H1 (cell line): ENCODE measurements around the gene MBD3.

ENCODE experiments used
- EP300 ChIP-seq, 2 experiments: IDR thresholded peaks; 1 replicate in 1 of 2; 2 replicates in 1 of 2; pipeline ENCODE4 v1.6.1; 2011 to 2012; ENCODE audit warnings: low read depth in 2 of 2, low read length in 2 of 2, mild to moderate bottlenecking in 2 of 2, borderline replicate concordance in 1 of 2, inconsistent platforms in 1 of 2, moderate library complexity in 1 of 2
- GTF2F1 ChIP-seq: IDR thresholded peaks from 2 replicates; pipeline ENCODE4 v1.6.1; 2012; ENCODE audit warnings: low read depth, low read length, improper control_type of control experiment, borderline replicate concordance
- POLR2A ChIP-seq, 2 experiments: IDR thresholded peaks; 1 replicate in 1 of 2; 2 replicates in 1 of 2; pipeline ENCODE4 v1.6.1; 2011; ENCODE audit warnings: low read depth in 2 of 2, low read length in 2 of 2, mild to moderate bottlenecking in 2 of 2; ENCODE audit errors: control extremely low read depth in 1 of 2
- SIN3A ChIP-seq, 2 experiments: IDR thresholded peaks in 1 of 2; conservative IDR thresholded peaks in 1 of 2; 2 replicates each; pipeline ENCODE4 v1.6.1; 2011 to 2012; ENCODE audit warnings: low read length in 2 of 2, improper control_type of control experiment in 1 of 2, low read depth in 1 of 2, mild to moderate bottlenecking in 1 of 2
- SRF ChIP-seq: IDR thresholded peaks from 2 replicates; pipeline ENCODE4 v1.6.1; 2011; ENCODE audit warnings: mild to moderate bottlenecking, low read depth, low read length, moderate library complexity
- TAF1 ChIP-seq: IDR thresholded peaks from 2 replicates; pipeline ENCODE4 v1.6.1; 2011; ENCODE audit warnings: mild to moderate bottlenecking, low read depth, low read length
- TF ChIP-seq, protein P1 (sequence below), 3 experiments: IDR thresholded peaks; 1 replicate in 2 of 3; 2 replicates in 1 of 3; pipeline versions ENCODE4 v1.5.1 to v1.6.1; 2011; ENCODE audit warnings: low read length in 3 of 3, mild to moderate bottlenecking in 3 of 3, inconsistent platforms in 2 of 3, low read depth in 1 of 3, moderate library complexity in 1 of 3; ENCODE audit not compliant: insufficient read depth in 1 of 3; ENCODE audit errors: control extremely low read depth in 1 of 3
- TF ChIP-seq, protein P2 (sequence below): IDR thresholded peaks from 2 replicates; pipeline ENCODE4 v1.6.1; 2012; ENCODE audit warnings: low read length, inconsistent platforms

DNA sequence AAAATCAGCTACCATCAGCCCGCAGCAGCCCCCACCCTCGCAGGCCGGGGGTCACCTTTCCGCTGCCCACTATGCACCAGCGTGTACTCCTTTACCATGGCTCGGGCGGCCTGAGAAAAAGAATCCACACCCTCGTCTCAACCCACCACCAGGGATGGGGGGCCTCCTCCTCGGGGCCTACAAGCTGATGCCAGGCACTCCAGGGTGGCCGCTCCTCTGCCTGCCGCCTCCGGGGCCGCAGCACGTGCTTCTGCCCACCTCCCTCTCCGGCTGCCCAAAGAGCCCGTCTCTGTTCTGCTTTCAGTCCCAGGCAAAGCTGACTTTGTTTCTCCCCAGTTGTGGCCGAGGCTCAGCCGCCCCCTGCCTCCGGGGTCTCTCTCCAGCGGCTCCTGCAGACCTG lies 13.4 kb downstream of the MBD3 start:
- TF ChIP-seq SIN3A (conservative IDR thresholded peaks at IDR 0.05 in 1 of 2, IDR thresholded peaks at IDR 0.05 in 1 of 2; ENCODE audit: low read depth in 1 of 2, low read length in 2 of 2) (no peak), GTF2F1 (no peak), TAF1 (no peak), POLR2A (IDR thresholded peaks at IDR 0.05; ENCODE audit: control extremely low read depth in 1 of 2, low read depth in 2 of 2, low read length in 2 of 2) (no peak), EP300 (IDR thresholded peaks at IDR 0.05; ENCODE audit: borderline replicate concordance in 1 of 2, low read depth in 2 of 2, low read length in 2 of 2) (no peak), SRF (no peak)
- TF ChIP-seq, protein P1, sequence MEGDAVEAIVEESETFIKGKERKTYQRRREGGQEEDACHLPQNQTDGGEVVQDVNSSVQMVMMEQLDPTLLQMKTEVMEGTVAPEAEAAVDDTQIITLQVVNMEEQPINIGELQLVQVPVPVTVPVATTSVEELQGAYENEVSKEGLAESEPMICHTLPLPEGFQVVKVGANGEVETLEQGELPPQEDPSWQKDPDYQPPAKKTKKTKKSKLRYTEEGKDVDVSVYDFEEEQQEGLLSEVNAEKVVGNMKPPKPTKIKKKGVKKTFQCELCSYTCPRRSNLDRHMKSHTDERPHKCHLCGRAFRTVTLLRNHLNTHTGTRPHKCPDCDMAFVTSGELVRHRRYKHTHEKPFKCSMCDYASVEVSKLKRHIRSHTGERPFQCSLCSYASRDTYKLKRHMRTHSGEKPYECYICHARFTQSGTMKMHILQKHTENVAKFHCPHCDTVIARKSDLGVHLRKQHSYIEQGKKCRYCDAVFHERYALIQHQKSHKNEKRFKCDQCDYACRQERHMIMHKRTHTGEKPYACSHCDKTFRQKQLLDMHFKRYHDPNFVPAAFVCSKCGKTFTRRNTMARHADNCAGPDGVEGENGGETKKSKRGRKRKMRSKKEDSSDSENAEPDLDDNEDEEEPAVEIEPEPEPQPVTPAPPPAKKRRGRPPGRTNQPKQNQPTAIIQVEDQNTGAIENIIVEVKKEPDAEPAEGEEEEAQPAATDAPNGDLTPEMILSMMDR (IDR thresholded peaks at IDR 0.05; ENCODE audit: control extremely low read depth in 1 of 3, insufficient read depth in 1 of 3, low read depth in 1 of 3, low read length in 3 of 3), result no peak
- TF ChIP-seq, protein P2, sequence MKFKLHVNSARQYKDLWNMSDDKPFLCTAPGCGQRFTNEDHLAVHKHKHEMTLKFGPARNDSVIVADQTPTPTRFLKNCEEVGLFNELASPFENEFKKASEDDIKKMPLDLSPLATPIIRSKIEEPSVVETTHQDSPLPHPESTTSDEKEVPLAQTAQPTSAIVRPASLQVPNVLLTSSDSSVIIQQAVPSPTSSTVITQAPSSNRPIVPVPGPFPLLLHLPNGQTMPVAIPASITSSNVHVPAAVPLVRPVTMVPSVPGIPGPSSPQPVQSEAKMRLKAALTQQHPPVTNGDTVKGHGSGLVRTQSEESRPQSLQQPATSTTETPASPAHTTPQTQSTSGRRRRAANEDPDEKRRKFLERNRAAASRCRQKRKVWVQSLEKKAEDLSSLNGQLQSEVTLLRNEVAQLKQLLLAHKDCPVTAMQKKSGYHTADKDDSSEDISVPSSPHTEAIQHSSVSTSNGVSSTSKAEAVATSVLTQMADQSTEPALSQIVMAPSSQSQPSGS, result no peak
